OCI-LY1 (cell line): Measurements from ENCODE around the gene FAM83C.
A peak's percentile ranks its signal among the peaks of the same experiment; 100 is the strongest.

Experiments used
- H2AFZ ChIP-seq: fragments of 200-600 bp; sonication (generic), shearing (Covaris generic); 2 replicates; pipeline ENCODE4 v1.6.0; 2014; ENCODE audit warnings: antibody characterized with exemption, mild to moderate bottlenecking, low read length
- H3F3A ChIP-seq: fragments of 200-600 bp; sonication (generic), shearing (Covaris generic); 2 replicates; pipeline ENCODE4 v1.6.0; 2014; ENCODE audit warnings: mild to moderate bottlenecking, antibody characterized with exemption, low read length, moderate library complexity; ENCODE audit not compliant: insufficient read depth
- H3K27ac ChIP-seq: fragments of 200-600 bp; sonication (generic); 2 replicates; pipeline ENCODE4 v1.5.1; 2014; ENCODE audit warnings: low read length, mixed run types, mild to moderate bottlenecking, low read depth; ENCODE audit not compliant: poor library complexity, severe bottlenecking
- H3K27me3 ChIP-seq: fragments of 200-600 bp; sonication (generic); 2 replicates; pipeline ENCODE4 v1.6.0; 2014; ENCODE audit warnings: antibody characterized with exemption, mild to moderate bottlenecking, low read length, moderate library complexity; ENCODE audit not compliant: insufficient read depth
- H3K36me3 ChIP-seq: fragments of 200-600 bp; sonication (generic); 2 replicates; pipeline ENCODE4 v1.6.1; 2014; ENCODE audit warnings: mild to moderate bottlenecking, antibody characterized with exemption, low read length, moderate library complexity, mixed read lengths; ENCODE audit not compliant: insufficient read depth
- H3K4me1 ChIP-seq: fragments of 200-600 bp; sonication (generic); 2 replicates; pipeline ENCODE4 v1.5.1; 2014; ENCODE audit warnings: mild to moderate bottlenecking, low read length, moderate library complexity; ENCODE audit not compliant: insufficient read depth, severe bottlenecking
- H3K4me2 ChIP-seq: fragments of 200-600 bp; sonication (generic), shearing (Covaris generic); 2 replicates; pipeline ENCODE4 v1.6.1; 2014; ENCODE audit warnings: low read length
- H3K4me3 ChIP-seq: fragments of 200-600 bp; sonication (generic); 2 replicates; pipeline ENCODE4 v1.5.1; 2014; ENCODE audit warnings: low read length, low read depth, mild to moderate bottlenecking, mixed read lengths; ENCODE audit not compliant: poor library complexity, severe bottlenecking
- H3K79me2 ChIP-seq: fragments of 200-600 bp; shearing (Covaris generic); 2 replicates; pipeline ENCODE4 v1.6.1; 2016; ENCODE audit warnings: mixed run types, low read length, mixed read lengths; ENCODE audit not compliant: insufficient read depth
- H3K9ac ChIP-seq: fragments of 200-600 bp; sonication (generic), shearing (Covaris generic); 2 replicates; pipeline ENCODE4 v1.6.1; 2014; ENCODE audit warnings: mild to moderate bottlenecking, low read length, mixed read lengths
- H3K9me2 ChIP-seq: fragments of 200-600 bp; sonication (generic), shearing (Covaris generic); 2 replicates; pipeline ENCODE4 v1.6.1; 2014; ENCODE audit warnings: low read depth, mild to moderate bottlenecking, low read length, mixed read lengths
- H3K9me3 ChIP-seq: fragments of 200-600 bp; shearing (Covaris generic); 2 replicates; pipeline ENCODE4 v1.6.1; 2014; ENCODE audit warnings: low read length, mixed read lengths
- H4K20me1 ChIP-seq: fragments of 200-600 bp; sonication (generic), shearing (Covaris generic); 2 replicates; pipeline ENCODE4 v1.6.0; 2016; ENCODE audit warnings: mild to moderate bottlenecking, low read length; ENCODE audit not compliant: insufficient read depth
- CTCF ChIP-seq: fragments of 200-600 bp; sonication (generic), shearing (Covaris generic); IDR thresholded peaks from 2 replicates; pipeline ENCODE4 v1.5.1; 2017; ENCODE audit warnings: mild to moderate bottlenecking, antibody characterized with exemption, low read length, moderate library complexity, mixed read lengths
- EZH2 ChIP-seq: fragments of 200-600 bp; sonication (generic), shearing (Covaris generic); IDR thresholded peaks from 2 replicates; pipeline ENCODE4 v1.8.0; 2017; ENCODE audit warnings: borderline replicate concordance, mixed run types, mild to moderate bottlenecking, antibody characterized with exemption, low read length, moderate library complexity, mixed read lengths

The FAM83C gene

DNA sequence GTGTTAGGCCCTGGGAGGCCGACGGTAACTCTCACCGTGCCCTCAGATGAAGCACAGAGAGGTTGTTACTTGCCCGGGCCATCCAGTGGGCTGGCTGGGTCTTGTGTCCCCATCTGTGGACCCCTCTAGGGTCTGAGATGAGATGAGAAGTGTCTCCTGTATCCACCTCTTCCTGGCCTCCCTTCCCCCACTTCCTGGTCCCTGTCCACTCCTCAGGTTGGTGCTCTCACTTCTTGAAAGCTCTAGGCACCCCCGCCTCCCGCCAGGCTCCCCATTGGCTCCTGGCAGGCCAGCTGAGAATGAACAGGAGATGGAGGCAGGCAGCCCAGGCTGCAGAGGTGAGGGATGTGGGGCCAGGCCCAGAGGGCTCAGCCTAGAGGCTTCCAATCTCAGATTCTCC lies 15.8 kb downstream of the FAM83C start:
- Histone ChIP-seq H3K4me1 (peaks cover 15% of the 10 kb centered on the region), H3K9me3 (no peaks in the 10 kb centered on the region), H4K20me1 (no peaks in the 10 kb centered on the region), H3K9me2 (no peaks in the 10 kb centered on the region), H2AFZ (no peak overlapping the region), H3F3A (peaks cover 5% of the 10 kb centered on the region), H3K27me3 (no peaks in the 10 kb centered on the region), H3K4me2 (peak overlapping the region; percentile 98), H3K9ac (peak overlapping the region; percentile 93), H3K36me3 (peaks cover 42% of the 10 kb centered on the region), H3K27ac (no peak overlapping the region), H3K79me2 (no peaks in the 10 kb centered on the region), H3K4me3 (peak overlapping the region; percentile 88)
- TF ChIP-seq CTCF (no peak), EZH2 (no peak)

DNA sequence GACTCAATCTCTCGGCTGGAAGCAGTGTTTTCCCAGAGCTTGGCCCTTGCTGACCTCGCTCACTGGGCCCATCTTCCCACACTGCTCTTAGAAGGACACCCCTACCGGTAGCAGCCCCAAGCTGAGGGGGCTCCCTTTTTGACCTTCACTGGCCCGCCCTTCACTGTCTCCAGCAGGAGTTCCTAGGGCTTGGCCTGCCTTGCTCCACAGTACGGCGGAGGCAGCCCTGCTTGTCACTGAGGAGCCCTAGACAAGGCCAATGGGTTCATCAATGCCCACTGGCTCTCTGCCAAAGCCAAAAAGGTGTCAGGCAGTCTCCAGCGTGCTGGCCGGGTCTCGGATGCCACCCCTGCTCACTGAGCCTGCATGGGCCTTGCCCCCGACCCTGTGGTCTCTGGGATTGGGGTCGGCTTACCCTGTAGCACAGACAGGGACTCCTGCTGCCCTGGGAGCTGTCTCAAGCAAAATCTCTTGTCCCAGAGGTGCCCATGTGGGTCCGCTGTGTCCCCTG lies 16.4 kb downstream of the FAM83C start:
- no peak overlapping the region for H2AFZ ChIP-seq
- H3K9ac ChIP-seq: no peak overlapping the region
- H3K9me2 ChIP-seq: no peaks in the 10 kb centered on the region
- peaks cover 5% of the 10 kb centered on the region for H3F3A ChIP-seq
- peaks cover 40% of the 10 kb centered on the region for H3K36me3 ChIP-seq
- H3K27me3 ChIP-seq: no peaks in the 10 kb centered on the region
- H4K20me1 ChIP-seq: no peaks in the 10 kb centered on the region
- H3K4me1 ChIP-seq: peaks cover 15% of the 10 kb centered on the region
- no peak overlapping the region for H3K4me3 ChIP-seq
- H3K27ac ChIP-seq: no peak overlapping the region
- no peak overlapping the region for H3K4me2 ChIP-seq
- no peaks in the 10 kb centered on the region for H3K9me3 ChIP-seq
- no peaks in the 10 kb centered on the region for H3K79me2 ChIP-seq
- no peak for TF ChIP-seq EZH2
- no peak for TF ChIP-seq CTCF

DNA sequence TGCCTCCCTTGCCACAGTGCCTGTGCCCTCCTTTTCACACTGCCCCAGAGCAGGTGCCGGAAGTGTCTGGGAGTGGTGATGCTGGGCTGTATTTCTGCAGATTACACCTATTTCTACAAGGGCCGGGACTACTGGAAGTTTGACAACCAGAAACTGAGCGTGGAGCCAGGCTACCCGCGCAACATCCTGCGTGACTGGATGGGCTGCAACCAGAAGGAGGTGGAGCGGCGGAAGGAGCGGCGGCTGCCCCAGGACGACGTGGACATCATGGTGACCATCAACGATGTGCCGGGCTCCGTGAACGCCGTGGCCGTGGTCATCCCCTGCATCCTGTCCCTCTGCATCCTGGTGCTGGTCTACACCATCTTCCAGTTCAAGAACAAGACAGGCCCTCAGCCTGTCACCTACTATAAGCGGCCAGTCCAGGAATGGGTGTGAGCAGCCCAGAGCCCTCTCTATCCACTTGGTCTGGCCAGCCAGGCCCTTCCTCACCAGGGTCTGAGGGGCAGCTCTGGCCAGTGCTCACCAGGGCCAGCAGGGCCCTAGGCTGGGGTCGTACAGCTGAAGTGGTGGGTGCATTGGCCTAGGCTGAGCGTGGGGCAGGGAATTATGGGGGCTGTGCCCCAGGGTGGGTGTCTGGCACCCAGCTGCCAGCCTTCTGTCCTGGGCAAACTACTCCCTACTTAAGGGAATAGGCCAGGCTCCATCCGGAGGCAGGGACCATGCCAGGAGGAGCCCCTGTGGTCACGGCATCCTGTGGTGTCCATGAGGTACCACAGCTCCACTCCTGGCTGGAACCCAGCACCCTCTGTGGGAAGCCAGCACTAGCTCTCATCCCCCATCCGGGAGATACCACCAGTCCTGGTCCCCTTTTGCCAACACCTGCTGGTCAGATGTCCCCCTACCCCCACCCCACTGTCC lies 17.8 kb downstream of the FAM83C start:
- H3K27me3 ChIP-seq: no peaks in the 10 kb centered on the region
- no peaks in the 10 kb centered on the region for H3K9me3 ChIP-seq
- H3K27ac ChIP-seq: no peak overlapping the region
- H3K4me1 ChIP-seq: peaks cover 15% of the 10 kb centered on the region
- no peak overlapping the region for H3K4me3 ChIP-seq
- no peak overlapping the region for H3K4me2 ChIP-seq
- no peaks in the 10 kb centered on the region for H3K79me2 ChIP-seq
- TF ChIP-seq EZH2 (no peak), CTCF (no peak)
- H3K9ac ChIP-seq: no peak overlapping the region
- H2AFZ ChIP-seq: no peak overlapping the region
- H3K36me3 ChIP-seq: peaks cover 26% of the 10 kb centered on the region
- peaks cover 5% of the 10 kb centered on the region for H3F3A ChIP-seq
- no peaks in the 10 kb centered on the region for H4K20me1 ChIP-seq
- H3K9me2 ChIP-seq: no peaks in the 10 kb centered on the region
